ENCODE results near the gene POU3F1.

- TF ChIP-seq CTCF (conservative IDR thresholded peaks at IDR 0.05; ENCODE audit: low read length) (no peak), EZH2phosphoT487 (IDR thresholded peaks at IDR 0.05; ENCODE audit: borderline replicate concordance, low read depth, low read length) (no peak)
Observed at GRCh38 chr1:37998089-37998808, 48.3 kb downstream of the POU3F1 start.
